Activated CD8-positive, alpha-beta memory T cell treated with anti-CD3 and anti-CD28 coated beads, Interleukin-2, amount 50 U/mL, for 1 hour (primary cell): ENCODE results near the gene MMP20.

Source experiments
- DNase-seq: peaks from one replicate; pipeline ENCODE4 v3.0.0-alpha.2; 2020; ENCODE audit errors: extremely low read depth

Gene MMP20

GRCh38 chr11:102623128-102623527, 2.0 kb downstream of the MMP20 start:
- DNase-seq: no peak

GRCh38 chr11:102622258-102622657, 2.9 kb downstream of the MMP20 start:
- no peak for DNase-seq

GRCh38 chr11:102620818-102621561, 4.1 kb downstream of the MMP20 start:
- no peak for DNase-seq

DNA sequence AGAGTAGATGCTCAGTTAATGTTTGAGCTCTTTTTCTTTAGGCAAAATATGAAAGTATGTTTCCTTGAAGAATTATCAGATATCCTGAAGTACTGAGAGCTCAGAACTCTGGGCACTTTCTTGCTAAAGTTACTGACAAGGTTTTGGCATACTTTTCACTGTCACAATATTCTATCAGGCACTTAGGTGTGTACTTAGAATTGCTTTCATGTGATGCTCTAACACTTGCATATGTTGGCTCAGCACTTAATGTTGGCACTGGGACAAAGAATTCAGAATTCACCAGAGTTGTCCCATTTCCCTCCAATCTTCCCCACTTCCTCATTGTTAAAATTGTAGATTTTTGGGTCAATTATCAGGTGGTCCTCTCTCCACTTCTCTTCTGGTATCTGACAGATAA, 5.0 kb downstream of the MMP20 start:
- DNase-seq: no peak

DNA sequence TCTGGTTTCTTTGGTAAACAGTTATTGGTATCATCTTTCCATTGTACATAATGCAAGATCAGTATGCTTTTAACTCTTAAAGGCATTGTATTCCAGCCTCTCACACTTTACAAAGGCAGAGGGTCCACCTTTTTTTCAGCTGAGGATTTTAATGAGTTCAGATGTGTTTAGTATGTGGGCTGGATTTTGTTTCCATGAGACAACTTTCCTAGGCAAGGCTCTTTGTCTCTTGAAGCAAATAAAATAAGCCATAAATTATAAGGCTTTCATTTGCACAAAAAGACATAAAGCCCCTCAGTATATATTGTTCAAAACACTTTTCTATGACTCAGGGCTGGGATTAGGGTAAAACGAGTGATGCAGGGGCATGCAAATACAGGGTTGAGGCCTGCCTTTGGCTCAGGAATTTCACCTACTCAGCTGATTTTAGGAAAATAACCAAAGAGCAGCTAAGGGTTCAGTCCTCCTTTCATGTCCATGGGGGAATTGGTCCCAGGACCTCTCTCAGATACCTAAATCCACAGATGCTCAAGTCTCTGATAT, 7.6 kb downstream of the MMP20 start:
- no peak for DNase-seq

- DNase-seq: no peak
These were observed 9.2 kb downstream of the MMP20 start for GRCh38 chr11:102615894-102616432.

GRCh38 chr11:102615077-102615893, 9.8 kb downstream of the MMP20 start:
- DNase-seq: no peak

DNA sequence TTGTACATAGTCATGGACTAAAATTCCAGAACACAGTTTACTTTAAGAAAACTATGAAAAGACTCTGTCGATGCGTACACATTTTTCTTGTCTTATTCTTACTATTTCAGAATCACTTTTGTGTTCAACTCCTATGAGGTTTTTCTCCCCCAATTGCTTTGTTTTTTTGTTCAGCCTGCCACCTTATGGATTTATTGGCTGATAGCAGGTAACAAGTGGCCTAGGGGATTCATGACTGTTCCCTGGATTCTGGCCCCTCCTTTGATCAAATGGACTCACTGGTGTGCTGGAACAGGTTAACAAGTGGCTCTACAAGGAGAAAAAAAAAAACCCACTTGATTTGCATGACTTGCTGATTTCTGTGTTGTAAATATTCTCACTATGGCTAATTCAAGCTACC, 10.6 kb downstream of the MMP20 start:
- DNase-seq: no peak

GRCh38 chr11:102614031-102614430, 11.1 kb downstream of the MMP20 start:
- no peak for DNase-seq

GRCh38 chr11:102613450-102613849, 11.7 kb downstream of the MMP20 start:
- no peak for DNase-seq

GRCh38 chr11:102611291-102611690, 13.8 kb downstream of the MMP20 start:
- no peak for DNase-seq

GRCh38 chr11:102610200-102610599, 14.9 kb downstream of the MMP20 start:
- DNase-seq: no peak

GRCh38 chr11:102608699-102609098, 16.4 kb downstream of the MMP20 start:
- DNase-seq: no peak

DNA sequence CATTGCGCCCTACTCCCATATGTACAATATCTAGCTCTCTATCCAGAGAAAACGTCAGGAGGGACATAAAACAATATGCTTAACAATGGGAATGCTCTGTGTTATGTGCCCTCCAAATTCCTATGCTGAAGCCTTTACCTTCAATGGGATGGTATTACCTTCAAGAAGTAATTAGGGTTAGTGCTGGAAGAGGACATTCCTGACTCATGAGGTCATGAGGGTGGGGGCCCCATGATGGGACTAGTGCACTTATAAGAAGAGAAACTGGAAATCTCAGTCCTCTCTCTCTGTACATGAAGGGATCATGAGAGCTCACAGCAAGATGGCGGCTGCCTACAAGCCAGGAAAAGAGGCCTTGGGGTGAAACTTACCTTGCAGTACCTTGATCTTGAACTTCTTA, 20.3 kb downstream of the MMP20 start:
- DNase-seq: no peak

DNA sequence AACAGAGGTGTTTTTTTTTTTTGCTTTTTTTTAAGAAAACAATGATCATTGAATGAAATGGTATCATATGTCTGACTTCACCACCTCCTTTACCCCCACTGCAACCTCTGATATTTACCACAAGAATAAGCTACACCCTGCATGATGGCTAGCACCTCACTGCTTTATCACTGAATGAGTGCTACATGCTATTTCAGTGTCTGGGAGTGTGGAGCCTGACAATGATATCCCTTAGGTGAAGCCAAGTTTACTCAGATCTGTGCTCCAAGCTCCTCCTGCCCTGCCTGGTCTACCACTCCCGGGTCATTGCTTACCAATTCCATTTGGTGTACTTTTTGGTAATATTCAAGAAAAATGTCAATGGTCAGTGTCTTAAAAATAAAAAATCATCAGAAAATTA, 21.1 kb downstream of the MMP20 start:
- DNase-seq: no peak

- DNase-seq: no peak
These were observed 21.6 kb downstream of the MMP20 start for GRCh38 chr11:102603576-102603975.

DNA sequence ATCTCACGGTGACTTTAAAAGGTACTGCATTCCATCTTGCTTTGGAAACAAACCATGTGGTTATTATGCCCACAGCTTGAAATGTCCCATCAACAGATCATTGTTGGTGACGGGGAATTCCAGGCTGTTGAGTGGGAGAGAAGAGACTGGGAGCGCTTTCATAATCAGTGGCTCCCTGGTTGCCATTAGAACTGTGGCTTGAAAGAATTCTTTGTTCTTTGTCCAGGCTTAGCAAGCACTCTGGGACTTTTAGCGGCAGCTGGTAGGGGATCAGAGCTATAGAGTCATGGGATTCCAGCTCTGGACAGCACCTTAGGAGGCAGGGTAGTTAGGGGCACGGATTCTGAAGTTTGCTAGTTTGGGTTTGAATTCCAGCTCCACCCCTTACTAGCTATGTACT, 22.0 kb downstream of the MMP20 start:
- no peak for DNase-seq

DNA sequence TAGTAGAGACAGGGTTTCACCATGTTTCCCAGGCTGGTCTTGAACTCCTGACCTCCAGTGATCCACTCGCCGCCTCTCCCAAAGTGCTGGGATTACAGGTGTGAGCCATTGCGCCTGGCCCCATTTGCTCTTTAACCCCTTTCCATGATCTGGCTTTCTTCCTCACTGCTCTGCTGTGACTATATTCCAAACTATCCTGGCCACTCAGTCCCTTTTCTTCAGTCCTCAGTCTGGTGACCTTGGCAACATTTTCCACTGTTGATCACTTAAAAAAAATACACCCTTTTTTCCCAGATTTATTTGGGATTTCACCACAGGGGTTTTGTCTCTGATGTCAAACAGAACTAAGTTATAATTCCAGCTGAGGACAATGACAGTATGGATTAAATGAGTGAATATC, 24.5 kb downstream of the MMP20 start:
- no peak for DNase-seq

DNA sequence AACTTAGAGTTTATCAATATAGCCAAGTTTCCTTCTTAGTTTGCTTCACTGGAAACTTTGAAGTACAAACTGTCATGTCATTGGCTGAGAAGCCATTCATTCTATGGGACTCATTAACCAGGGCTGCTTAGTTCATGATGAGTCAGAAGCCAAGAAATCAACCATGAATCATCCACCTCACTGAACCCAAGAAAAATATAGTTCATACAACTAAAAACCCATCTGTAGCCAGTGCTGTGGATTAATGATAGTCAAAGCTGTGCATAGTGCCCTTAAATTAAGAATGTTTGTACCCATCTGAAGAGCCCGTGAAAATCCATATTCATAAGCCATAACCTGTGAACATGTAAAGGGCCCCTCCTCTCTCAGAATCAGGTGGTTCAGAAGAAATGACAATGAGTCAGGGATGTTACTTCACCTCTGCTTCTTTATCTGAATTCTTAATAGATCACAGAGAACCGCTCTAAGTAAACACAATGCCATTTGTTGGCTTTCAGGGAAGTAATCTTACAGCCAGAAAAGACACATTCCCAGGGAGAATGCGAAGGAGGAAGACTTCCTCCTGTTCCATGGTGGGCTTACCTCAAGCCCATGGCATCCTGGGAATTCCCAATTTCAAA, 25.4 kb downstream of the MMP20 start:
- DNase-seq: no peak

DNA sequence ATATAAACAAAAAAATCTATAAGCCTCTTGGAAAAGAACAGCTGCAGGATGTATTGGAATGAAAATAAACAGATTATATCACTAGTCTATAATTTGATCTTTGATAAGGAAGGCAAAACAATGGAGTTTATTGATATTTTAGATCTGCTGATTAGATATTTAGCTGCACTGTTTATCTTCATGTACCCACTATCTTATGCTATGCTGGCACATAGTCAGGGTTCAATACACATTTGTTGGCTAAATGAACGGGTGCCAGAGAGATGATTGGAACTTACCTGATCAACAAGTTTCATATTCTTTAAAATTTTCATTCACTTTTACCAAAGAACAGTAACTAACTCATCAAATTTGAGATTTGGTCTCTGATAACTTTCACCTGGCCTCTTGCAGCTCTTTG, 26.9 kb downstream of the MMP20 start:
- no peak for DNase-seq

GRCh38 chr11:102596578-102596977, 28.6 kb downstream of the MMP20 start:
- DNase-seq: no peak
